ENCODE measurements around the gene CDIP1.

The CDIP1 gene

GRCh38 chr16:4487955-4488498, 50.5 kb downstream of the CDIP1 start:
- DNase-seq (ENCODE audit: low spot score) = no peak

- no peak for DNase-seq (ENCODE audit: low spot score)
Measured at GRCh38 chr16:4486126-4486893, 52.3 kb downstream of the CDIP1 start.

GRCh38 chr16:4481963-4482362, 56.6 kb downstream of the CDIP1 start:
- DNase-seq (ENCODE audit: low spot score) = no peak

GRCh38 chr16:4481526-4481925, 57.0 kb downstream of the CDIP1 start:
- DNase-seq (ENCODE audit: low spot score) = no peak

- no peak for DNase-seq (ENCODE audit: low spot score)
Measured at GRCh38 chr16:4477966-4478365, 60.6 kb downstream of the CDIP1 start.

- DNase-seq (ENCODE audit: low spot score) = peak; percentile 90
Measured at GRCh38 chr16:4475880-4476788, 62.4 kb downstream of the CDIP1 start, which contains the start of gene HMOX2. TSS of gene HMOX2 (plus strand) at chr16:4476398. CDS start at chr16:4505525, 29,127 bp downstream.

- no peak for DNase-seq (ENCODE audit: low spot score)
Measured at GRCh38 chr16:4474192-4474961, 64.2 kb downstream of the CDIP1 start, which contains the start of gene NMRAL1. TSS of gene NMRAL1 (minus strand) at chr16:4474625. CDS start at chr16:4474132, 493 bp downstream.

GRCh38 chr16:4472880-4473279, 65.7 kb downstream of the CDIP1 start:
- no peak for DNase-seq (ENCODE audit: low spot score)

- DNase-seq (ENCODE audit: low spot score) = no peak
Measured at GRCh38 chr16:4471869-4472268, 66.7 kb downstream of the CDIP1 start.

- no peak for DNase-seq (ENCODE audit: low spot score)
Measured at GRCh38 chr16:4468972-4469371, 69.6 kb downstream of the CDIP1 start.

GRCh38 chr16:4467916-4468315, 70.7 kb downstream of the CDIP1 start:
- DNase-seq (ENCODE audit: low spot score) = no peak

GRCh38 chr16:4465977-4466779, 72.4 kb downstream of the CDIP1 start:
- DNase-seq (ENCODE audit: low spot score) = no peak

- no peak for DNase-seq (ENCODE audit: low spot score)
Measured at GRCh38 chr16:4463522-4464163, 74.9 kb downstream of the CDIP1 start.

- DNase-seq (ENCODE audit: low spot score) = no peak
Measured at GRCh38 chr16:4461250-4462085, 77.1 kb downstream of the CDIP1 start.

- no peak for DNase-seq (ENCODE audit: low spot score)
Measured at GRCh38 chr16:4460936-4461249, 77.7 kb downstream of the CDIP1 start.
